HG03521 (cell line): ENCODE data around the gene PCBP3.

ENCODE experiments used
- ATAC-seq: cut with Tn5 transposase; IDR thresholded peaks from one replicate; pipeline ENCODE4 v1.9.1; 2021; ENCODE audit warnings: mild to moderate bottlenecking, moderate library complexity; ENCODE audit not compliant: unreplicated experiment

Gene PCBP3

DNA sequence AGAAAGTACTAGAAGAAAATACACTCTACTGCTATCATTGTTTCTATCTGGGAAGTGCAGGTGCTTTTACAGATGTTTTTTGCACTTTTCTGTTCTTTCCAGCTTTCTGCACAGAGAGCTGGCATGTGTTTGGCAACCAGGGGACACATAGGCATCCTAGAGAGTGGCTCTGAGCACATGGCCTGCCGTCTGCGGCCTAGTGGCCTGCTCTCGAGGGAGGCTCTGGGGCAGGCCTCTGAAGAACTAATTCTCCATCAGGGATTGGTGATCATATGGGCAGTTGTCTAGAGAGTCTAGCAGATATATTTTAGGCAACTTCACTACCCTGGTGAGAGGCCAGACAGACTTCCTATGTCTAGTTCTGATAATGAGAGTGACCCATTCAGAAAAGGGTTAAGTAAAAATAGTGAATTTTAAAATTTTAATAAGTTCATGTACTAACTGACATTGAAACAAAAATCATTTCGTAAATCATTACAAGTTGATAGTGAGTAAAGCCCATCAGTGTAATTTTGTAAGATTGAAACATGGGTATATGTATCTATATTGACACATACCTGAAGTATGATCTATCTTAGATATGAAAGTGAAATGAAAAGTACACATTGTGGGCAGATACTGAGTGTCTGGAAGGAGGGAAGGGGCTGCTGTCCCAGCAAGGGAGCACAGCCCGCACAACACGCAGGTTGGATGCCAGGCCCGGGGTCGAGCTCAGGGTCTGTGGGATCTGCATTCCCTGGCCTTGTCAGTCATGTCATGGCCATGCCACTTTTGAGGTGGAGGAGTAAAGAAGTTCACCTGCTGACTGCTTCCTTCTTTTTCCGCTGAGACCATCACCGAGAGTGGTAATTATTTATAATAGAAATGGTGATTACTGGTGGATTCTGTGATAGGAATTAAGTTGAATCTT lies 79.8 kb downstream of the PCBP3 start:
- ATAC-seq, result no peak

DNA sequence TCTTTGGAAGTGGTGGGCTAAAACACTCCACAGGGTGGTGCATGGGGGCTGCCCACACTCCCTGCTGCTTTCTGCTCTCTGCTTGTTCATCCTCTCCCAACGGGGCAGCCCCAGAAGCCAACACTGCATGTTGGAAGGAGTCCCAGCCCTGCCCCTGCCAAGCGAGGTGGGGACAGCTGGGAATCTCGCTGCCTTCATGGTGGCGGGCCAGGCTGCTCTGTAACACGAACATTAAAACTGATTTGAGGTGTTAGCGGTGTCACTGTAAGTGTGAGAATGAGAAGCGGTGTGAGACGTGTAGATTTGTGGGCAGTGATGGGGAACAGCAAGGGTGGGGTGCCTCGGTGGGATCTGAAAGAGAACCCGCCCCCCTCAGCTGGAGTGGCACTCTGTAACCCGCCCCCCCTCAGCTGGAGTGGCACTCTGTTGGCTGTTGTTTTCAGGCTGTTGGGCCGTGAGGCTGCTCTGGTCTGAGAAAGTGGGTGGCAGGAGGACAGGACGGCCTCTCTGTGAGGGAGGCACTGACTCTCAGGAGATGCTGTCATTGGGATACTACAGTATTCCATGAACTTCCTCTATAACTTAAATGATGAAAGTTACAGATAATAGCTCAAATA lies 80.9 kb downstream of the PCBP3 start:
- ATAC-seq, result no peak

GRCh38 chr21:45724994-45725843 lies 81.7 kb downstream of the PCBP3 start:
- no peak for ATAC-seq

- no peak for ATAC-seq
Measured at GRCh38 chr21:45725844-45726200, 82.3 kb downstream of the PCBP3 start.

DNA sequence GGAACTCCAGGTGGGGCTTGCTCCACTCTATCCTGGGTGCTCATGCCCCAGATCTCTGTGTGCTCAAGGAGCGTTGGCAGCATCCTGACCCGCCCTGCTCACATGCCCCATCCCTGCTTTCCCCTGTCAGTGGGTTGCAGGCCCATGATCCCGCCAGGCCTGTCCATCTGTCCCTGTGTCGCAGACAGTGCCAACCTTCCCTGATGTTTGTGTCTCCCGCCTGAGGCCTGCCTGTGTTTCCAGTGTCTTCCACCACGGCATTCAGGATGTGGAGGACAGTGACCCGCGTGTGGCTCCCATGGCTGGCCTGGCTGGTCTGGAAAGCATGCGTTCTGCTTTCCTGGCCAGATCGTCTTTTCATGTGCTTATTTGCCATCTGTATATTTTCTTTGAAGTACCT lies 82.9 kb downstream of the PCBP3 start:
- no peak for ATAC-seq

DNA sequence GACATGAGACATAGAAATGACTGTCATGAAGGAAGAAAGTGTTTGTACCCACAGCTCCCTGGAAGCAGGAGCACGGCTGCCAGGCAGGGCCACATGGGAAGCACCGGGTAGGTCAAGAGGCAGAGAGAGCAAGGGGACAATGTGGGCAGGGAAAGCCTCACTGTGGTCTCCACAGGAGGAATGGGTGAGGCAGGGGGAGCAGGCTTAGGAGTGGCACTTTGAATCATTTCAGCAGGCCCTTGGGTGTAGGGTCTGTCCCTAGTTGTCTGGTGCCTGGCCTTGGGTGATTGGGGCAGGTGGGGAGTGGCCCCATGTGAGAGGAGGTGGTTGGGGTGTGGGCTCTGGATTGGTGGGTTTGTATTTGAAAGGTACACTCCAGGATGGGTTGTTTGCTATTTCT lies 83.9 kb downstream of the PCBP3 start:
- ATAC-seq, result no peak

- ATAC-seq, result no peak
Measured at GRCh38 chr21:45735259-45736000, 91.9 kb downstream of the PCBP3 start.

DNA sequence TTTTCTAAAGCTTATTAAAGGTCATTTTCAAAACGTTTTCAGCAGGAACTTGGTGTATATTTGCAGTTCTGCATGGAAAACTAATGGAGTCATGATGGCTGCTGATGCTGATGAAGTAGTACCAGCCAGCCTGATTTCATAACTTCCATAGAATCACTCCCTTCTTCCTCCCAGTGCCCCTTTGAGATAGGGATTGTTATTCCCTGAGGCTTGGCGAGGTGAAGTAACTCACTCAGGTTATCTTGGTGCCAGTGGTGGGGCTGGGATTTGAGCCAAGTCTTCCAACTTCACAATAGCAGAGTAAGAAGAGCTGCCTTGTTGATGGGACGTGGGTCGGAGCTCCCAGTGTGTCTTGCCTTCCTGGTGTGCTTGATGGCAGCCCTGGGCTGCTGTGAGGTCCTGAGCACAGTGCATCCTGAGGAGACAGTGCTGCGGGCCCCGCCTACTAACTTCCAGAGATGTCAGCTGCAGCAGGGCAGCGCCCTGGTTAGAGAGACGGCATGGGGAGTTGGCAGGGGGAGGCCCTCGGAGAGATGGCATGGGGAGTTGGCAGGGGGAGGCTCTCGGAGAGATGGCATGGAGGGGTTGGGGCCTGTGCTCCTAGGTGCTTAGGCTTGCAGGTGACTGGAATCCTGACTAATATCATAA lies 92.6 kb downstream of the PCBP3 start:
- no peak for ATAC-seq

DNA sequence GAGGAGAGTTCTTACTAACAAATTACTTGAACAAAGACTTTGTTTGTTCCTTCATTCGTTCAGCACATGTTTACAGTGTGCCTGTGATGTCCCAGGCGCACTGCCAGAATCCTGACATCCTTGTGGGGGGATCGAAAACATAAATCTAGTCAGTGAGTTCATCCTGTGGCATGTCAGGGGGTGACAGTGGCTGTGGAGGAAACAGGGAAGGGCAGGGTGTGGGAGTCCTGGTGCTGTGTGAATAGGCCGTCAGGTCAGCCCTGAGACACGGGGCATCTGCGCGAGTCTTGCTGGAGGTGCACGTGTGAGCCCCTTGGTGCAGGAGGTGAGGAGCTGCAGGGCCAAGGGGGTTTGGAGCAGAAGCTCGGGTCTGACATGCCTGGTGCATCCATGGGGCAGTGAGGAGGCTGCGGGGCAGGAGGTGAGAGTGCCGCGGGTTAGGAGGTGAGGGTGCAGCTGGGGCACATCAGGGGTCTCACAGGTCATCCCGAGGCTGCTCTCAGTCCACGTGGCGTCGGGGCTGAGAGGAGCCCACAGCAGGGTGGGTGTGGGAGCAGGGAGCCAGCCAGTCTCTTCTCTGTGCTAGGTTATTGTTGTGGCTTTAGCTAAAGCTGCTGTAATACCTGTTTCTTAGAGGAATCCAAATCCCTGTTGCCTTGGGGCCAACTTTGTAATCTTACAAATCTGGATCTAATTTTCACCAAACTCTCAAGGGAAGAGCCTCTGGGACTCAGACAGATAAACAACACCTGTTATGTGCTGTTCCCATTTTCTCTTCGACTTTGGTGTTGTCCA lies 93.4 kb downstream of the PCBP3 start:
- ATAC-seq, result no peak

DNA sequence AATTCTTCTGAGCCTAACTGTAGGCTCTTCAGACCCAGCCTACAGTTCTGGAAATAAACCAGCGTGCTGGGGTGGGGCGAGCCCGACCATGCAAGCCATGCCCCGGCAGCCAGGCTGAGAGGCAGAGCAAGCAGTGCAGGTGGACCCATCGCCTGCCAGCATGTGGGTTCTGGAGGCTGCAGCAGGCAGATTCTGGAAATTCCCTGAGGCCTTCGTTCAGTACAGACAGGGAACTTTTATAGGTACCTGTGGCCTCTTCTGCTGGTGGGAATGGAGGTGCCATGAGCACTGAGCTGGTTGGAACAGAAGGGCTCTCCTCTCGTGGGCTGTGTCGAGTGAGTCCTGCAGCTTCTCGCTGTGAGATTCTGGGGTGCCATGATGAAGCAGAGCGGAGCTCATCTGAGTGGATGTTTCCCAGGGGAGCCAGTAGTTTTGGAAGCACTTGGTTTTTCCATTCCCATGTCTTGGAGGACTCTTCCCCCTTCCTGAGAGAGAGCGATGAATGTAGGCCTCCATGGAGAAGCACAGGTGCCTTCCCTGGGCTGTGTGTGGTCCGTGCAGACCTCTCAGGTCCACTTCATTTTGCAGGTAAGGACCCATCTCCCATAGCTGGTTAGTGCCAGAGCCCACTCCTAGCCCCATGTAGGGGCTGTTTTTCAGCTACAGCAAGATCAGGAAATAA lies 94.1 kb downstream of the PCBP3 start:
- ATAC-seq, result no peak

GRCh38 chr21:45739218-45740087 lies 95.9 kb downstream of the PCBP3 start:
- ATAC-seq, result no peak

DNA sequence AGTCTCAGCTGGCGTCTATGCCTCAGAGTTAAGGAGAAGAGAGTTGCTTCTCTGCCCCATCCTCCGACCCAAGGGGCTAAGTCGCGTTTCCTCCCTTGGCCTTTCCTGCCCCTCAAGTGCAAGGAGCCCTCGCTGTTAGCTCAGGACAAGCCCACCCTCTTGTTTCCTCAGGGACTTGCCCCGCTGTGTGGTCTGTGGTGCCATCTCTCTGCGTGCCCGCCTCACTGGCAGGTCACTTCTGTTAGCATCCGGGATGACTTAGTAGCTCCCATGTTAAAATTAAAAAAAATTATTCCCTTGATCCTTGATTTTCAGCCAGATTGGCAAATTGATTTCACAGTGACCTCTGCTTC lies 96.5 kb downstream of the PCBP3 start:
- no peak for ATAC-seq

DNA sequence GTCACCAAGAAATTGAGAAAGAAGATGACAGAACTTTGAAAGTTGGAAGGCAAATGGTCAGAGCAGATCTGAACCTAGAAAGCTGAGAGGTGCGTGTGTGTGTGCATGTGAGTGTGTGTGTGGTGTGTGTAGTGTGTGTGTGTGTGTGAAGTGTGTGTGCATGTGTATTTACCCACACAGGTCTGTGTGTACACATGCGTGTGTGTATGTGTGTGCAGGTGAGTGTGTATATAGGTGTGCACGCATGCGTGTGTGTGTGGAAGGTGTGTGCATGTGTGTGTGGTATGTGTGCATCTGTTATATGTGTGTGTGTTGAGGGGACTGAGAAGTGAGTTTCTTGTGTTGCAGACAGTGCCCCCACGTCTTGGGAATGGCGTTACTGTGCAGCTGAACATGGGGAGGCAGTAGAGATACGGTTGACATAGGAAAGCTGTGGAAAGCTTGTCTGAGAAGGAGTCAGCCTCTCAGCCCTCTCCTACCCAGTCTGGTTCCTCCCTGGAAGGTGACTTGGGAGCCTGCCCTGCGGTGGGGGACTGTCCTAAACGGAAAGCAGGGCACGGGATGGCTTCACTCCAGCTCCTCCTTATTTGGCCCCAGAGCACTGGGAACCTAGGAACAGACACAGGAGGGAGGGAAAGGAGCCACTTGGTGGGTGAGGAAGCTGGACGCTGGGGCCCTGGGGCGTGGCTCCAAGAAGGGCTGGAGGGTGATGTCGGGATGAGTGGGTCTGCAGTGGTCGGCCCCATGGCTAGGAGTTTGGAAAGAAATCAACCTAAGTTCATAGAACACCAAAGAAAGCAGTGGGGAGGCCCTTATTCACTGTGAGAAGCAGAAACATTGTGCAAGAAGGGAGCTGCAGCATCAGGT lies 97.2 kb downstream of the PCBP3 start:
- no peak for ATAC-seq

GRCh38 chr21:45741691-45742090 lies 98.2 kb downstream of the PCBP3 start:
- no peak for ATAC-seq

DNA sequence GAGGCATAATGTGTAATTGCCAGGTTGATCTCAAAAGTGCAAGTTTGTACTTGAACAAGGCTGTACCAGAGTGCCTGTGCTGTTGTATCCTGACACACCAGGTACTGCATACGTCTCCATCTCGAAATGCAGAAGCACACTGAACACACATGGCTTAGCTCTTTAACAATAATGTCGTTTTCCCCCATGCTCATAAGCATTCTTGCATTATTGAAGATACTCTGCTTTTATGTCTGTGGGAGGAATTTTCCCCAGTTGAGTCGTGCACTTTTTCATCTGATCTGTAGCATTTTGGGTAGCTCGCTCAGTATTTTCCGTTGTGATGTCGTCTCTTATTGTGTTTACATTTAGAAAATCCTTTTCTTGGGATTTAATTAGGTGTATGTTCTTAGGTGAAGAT lies 98.7 kb downstream of the PCBP3 start:
- no peak for ATAC-seq

DNA sequence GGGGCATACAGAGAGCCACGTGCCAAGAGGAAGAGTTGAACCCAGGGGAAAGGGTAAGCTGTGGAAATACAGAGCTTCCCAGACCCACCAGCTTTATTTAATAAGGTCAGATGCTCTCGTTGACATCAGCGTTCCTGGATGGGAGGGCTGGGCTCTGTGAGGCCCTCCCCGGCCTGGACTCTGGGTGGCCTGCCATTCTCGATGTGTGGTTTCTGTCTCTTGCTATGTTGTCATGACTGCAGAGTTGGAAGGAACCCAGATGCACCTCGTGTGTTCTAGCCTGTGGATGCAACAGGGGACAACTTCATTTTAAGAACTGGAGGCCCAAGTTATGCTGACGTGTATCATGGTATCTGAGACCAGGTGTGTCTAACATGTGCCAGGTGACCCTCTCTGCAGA lies 101.7 kb downstream of the PCBP3 start:
- ATAC-seq, result no peak

DNA sequence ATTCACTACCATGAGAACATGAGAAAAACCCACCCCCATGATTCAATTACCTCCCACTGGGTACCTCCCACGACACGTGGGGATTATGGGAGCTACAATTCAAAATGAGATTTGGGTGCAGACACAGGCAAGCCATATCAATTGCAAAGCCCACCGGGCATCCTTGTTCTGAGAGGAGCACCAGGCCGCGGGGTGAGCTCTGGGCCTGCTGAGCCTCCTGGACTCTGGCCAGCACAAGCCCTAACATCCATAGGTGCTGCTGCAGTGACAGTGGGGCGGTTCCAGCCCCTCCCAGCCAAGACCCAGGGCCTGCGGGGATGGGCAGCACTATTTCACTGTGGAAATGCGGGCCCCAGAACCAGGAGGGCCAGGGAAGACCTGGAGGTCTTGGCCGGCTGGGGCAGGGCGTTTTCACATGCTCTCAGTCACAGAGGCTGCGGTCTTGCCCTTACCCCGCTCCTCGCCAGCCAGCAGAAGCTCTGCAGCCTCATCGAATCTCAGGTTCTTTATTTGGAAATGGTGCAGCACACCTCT lies 103.8 kb downstream of the PCBP3 start:
- ATAC-seq, result no peak
